Inferior parietal cortex (tissue), 1 donor: ENCODE data around the gene SDK2.

Source experiments
- DNase-seq: peaks from one replicate; pipeline ENCODE4 v3.0.0-alpha.2; 2016; ENCODE audit errors: extremely low spot score

The SDK2 gene

GRCh38 chr17:73644145-73645049 lies at the start of gene SDK2:
Gene SDK2, minus strand, starts transcription at chr17:73644445. Its CDS starts 357 bp downstream, at chr17:73644088.
- DNase-seq = no peak

- DNase-seq = no peak
These were observed 48.8 kb upstream of the SDK2 start for GRCh38 chr17:73693071-73693470.

- no peak for DNase-seq
These were observed 47.1 kb upstream of the SDK2 start for GRCh38 chr17:73691321-73691766.

- DNase-seq = no peak
These were observed 46.4 kb upstream of the SDK2 start for GRCh38 chr17:73690676-73691075.

GRCh38 chr17:73689596-73690275 lies 45.5 kb upstream of the SDK2 start:
- DNase-seq = no peak

- DNase-seq = no peak
These were observed 42.7 kb upstream of the SDK2 start for GRCh38 chr17:73686961-73687360.

GRCh38 chr17:73686126-73686525 lies 41.9 kb upstream of the SDK2 start:
- DNase-seq = no peak

- DNase-seq = no peak
These were observed 39.9 kb upstream of the SDK2 start for GRCh38 chr17:73684183-73684582.

- DNase-seq = no peak
These were observed 39.5 kb upstream of the SDK2 start for GRCh38 chr17:73683771-73684170.

- DNase-seq = no peak
These were observed 37.7 kb upstream of the SDK2 start for GRCh38 chr17:73681946-73682345.

- no peak for DNase-seq
These were observed 35.2 kb upstream of the SDK2 start for GRCh38 chr17:73679476-73679875.

GRCh38 chr17:73678999-73679398 lies 34.8 kb upstream of the SDK2 start:
- DNase-seq = no peak

- DNase-seq = no peak
These were observed 25.5 kb upstream of the SDK2 start for GRCh38 chr17:73669771-73670170.

- DNase-seq = no peak
These were observed 23.1 kb upstream of the SDK2 start for GRCh38 chr17:73667181-73667959.

- DNase-seq = no peak
These were observed 19.4 kb upstream of the SDK2 start for GRCh38 chr17:73663614-73664013.

GRCh38 chr17:73660366-73660765 lies 16.1 kb upstream of the SDK2 start:
- no peak for DNase-seq

GRCh38 chr17:73658821-73659515 lies 14.7 kb upstream of the SDK2 start:
- DNase-seq = no peak

GRCh38 chr17:73657473-73658116 lies 13.3 kb upstream of the SDK2 start:
- DNase-seq = no peak

- no peak for DNase-seq
These were observed 10.0 kb upstream of the SDK2 start for GRCh38 chr17:73654241-73654640.

GRCh38 chr17:73653810-73654209 lies 9.6 kb upstream of the SDK2 start:
- no peak for DNase-seq

- no peak for DNase-seq
These were observed 8.7 kb upstream of the SDK2 start for GRCh38 chr17:73652886-73653480.
